ENCODE results near the gene PDE2A.

PDE2A gene

GRCh38 chr11:72634016-72634415 lies 40.2 kb downstream of the PDE2A start:
- FAIRE-seq, result no peak

- FAIRE-seq, result no peak
Observed at GRCh38 chr11:72633068-72633467, 41.2 kb downstream of the PDE2A start.

- FAIRE-seq, result no peak
Observed at GRCh38 chr11:72631806-72632731, 42.2 kb downstream of the PDE2A start.

GRCh38 chr11:72630104-72630852 lies 43.9 kb downstream of the PDE2A start:
- no peak for FAIRE-seq

- FAIRE-seq, result no peak
Observed at GRCh38 chr11:72629266-72629665, 45.0 kb downstream of the PDE2A start.

- FAIRE-seq, result no peak
Observed at GRCh38 chr11:72627594-72628281, 46.5 kb downstream of the PDE2A start.

- no peak for FAIRE-seq
Observed at GRCh38 chr11:72626414-72626936, 47.7 kb downstream of the PDE2A start.

GRCh38 chr11:72625691-72626413 lies 48.4 kb downstream of the PDE2A start:
- FAIRE-seq, result no peak

- no peak for FAIRE-seq
Observed at GRCh38 chr11:72624496-72625201, 49.6 kb downstream of the PDE2A start.

GRCh38 chr11:72623052-72623451 lies 51.2 kb downstream of the PDE2A start:
- no peak for FAIRE-seq

GRCh38 chr11:72621008-72621610 lies 53.1 kb downstream of the PDE2A start:
- no peak for FAIRE-seq

- FAIRE-seq, result no peak
Observed at GRCh38 chr11:72618803-72619202, 55.4 kb downstream of the PDE2A start.

GRCh38 chr11:72617080-72617762 lies 57.0 kb downstream of the PDE2A start:
- FAIRE-seq, result no peak

GRCh38 chr11:72616655-72617054 lies 57.6 kb downstream of the PDE2A start:
- no peak for FAIRE-seq

GRCh38 chr11:72615329-72615728 lies 58.9 kb downstream of the PDE2A start:
- FAIRE-seq, result no peak

- FAIRE-seq, result no peak
Observed at GRCh38 chr11:72614381-72614780, 59.8 kb downstream of the PDE2A start.

- FAIRE-seq, result no peak
Observed at GRCh38 chr11:72613977-72614376, 60.2 kb downstream of the PDE2A start.

- no peak for FAIRE-seq
Observed at GRCh38 chr11:72613450-72613849, 60.8 kb downstream of the PDE2A start.

- no peak for FAIRE-seq
Observed at GRCh38 chr11:72609476-72609875, 64.7 kb downstream of the PDE2A start.

- no peak for FAIRE-seq
Observed at GRCh38 chr11:72609045-72609444, 65.2 kb downstream of the PDE2A start.

- FAIRE-seq, result no peak
Observed at GRCh38 chr11:72607496-72607895, 66.7 kb downstream of the PDE2A start.

Measured in A204.1 (cell line).